Endothelial cell (in vitro differentiated cells): ENCODE measurements around the gene RAB3GAP1. TPM values are rescaled to one million over a fixed set of nuclear protein-coding genes. Genes with fewer than 3 reads are reported as not detected.

Experiments
- DNase-seq: peaks from one replicate; pipeline ENCODE4 v3.0.0; 2021; ENCODE audit warnings: low spot score
- H3K27ac Mint-ChIP-seq: one replicate; pipeline ENCODE4 v1.8.0; 2021; ENCODE audit warnings: mixed read lengths, inconsistent platforms; ENCODE audit not compliant: unreplicated experiment
- H3K27me3 Mint-ChIP-seq: one replicate; pipeline ENCODE4 v1.8.0; 2021; ENCODE audit warnings: mild to moderate bottlenecking, moderate library complexity, mixed read lengths, inconsistent platforms; ENCODE audit not compliant: unreplicated experiment
- H3K36me3 Mint-ChIP-seq: one replicate; pipeline ENCODE4 v1.8.0; 2021; ENCODE audit warnings: mild to moderate bottlenecking, low read depth, mixed read lengths, inconsistent platforms; ENCODE audit not compliant: unreplicated experiment
- H3K4me1 Mint-ChIP-seq: one replicate; pipeline ENCODE4 v1.8.0; 2021; ENCODE audit warnings: mild to moderate bottlenecking, mixed read lengths, inconsistent platforms; ENCODE audit not compliant: unreplicated experiment
- H3K4me3 Mint-ChIP-seq: one replicate; pipeline ENCODE4 v1.8.0; 2021; ENCODE audit warnings: mild to moderate bottlenecking, mixed read lengths, inconsistent platforms; ENCODE audit not compliant: unreplicated experiment
- H3K9me3 Mint-ChIP-seq: one replicate; pipeline ENCODE4 v1.8.0; 2021; ENCODE audit warnings: mixed read lengths, inconsistent platforms; ENCODE audit not compliant: unreplicated experiment
- CTCF ChIP-seq: fragments of 200-600 bp; sonication (generic); IDR thresholded peaks from one replicate; pipeline ENCODE4 v1.5.0; 2021; ENCODE audit warnings: antibody characterized with exemption; ENCODE audit not compliant: unreplicated experiment
- total RNA-seq: library from RNA; stranded (reverse); fragmentation: NEBNext Ultra II Directional; extraction: Animal tissue kit (Norgen Biotek cat#: 25700); gene quantifications from one replicate; pipeline ENCODE4 v1.2.1, GENCODE V29; 2021; ENCODE audit not compliant: unreplicated experiment

The RAB3GAP1 gene
- total RNA-seq, 1 donor from 2014 or later, result 28.0 TPM

GRCh38 chr2:135157856-135158255 lies 105.8 kb downstream of the RAB3GAP1 start:
- H3K4me3 Mint-ChIP-seq, result no peak overlapping the region
- no peaks in the 10 kb centered on the region for H3K9me3 Mint-ChIP-seq
- no peak for DNase-seq
- peaks cover 24% of the 10 kb centered on the region for H3K36me3 Mint-ChIP-seq
- no peak overlapping the region for H3K27ac Mint-ChIP-seq
- no peak for TF ChIP-seq CTCF
- H3K4me1 Mint-ChIP-seq, result no peaks in the 10 kb centered on the region
- H3K27me3 Mint-ChIP-seq, result no peaks in the 10 kb centered on the region

GRCh38 chr2:135159191-135159590 lies 107.1 kb downstream of the RAB3GAP1 start:
- H3K36me3 Mint-ChIP-seq, result peaks cover 20% of the 10 kb centered on the region
- no peak for DNase-seq
- no peak overlapping the region for H3K27ac Mint-ChIP-seq
- TF ChIP-seq CTCF, result no peak
- H3K4me1 Mint-ChIP-seq, result no peaks in the 10 kb centered on the region
- H3K9me3 Mint-ChIP-seq, result no peaks in the 10 kb centered on the region
- H3K4me3 Mint-ChIP-seq, result no peak overlapping the region
- no peaks in the 10 kb centered on the region for H3K27me3 Mint-ChIP-seq

- Mint-ChIP-seq H3K36me3 (peaks cover 16% of the 10 kb centered on the region), H3K4me3 (no peak overlapping the region), H3K4me1 (no peaks in the 10 kb centered on the region), H3K9me3 (no peaks in the 10 kb centered on the region), H3K27me3 (peaks cover 2% of the 10 kb centered on the region), H3K27ac (no peak overlapping the region)
- DNase-seq, result no peak
- TF ChIP-seq CTCF, result no peak
Measured at GRCh38 chr2:135162377-135162776, 110.3 kb downstream of the RAB3GAP1 start.

- H3K27ac Mint-ChIP-seq, result no peak overlapping the region
- DNase-seq, result no peak
- H3K4me3 Mint-ChIP-seq, result no peak overlapping the region
- no peaks in the 10 kb centered on the region for H3K9me3 Mint-ChIP-seq
- H3K4me1 Mint-ChIP-seq, result no peaks in the 10 kb centered on the region
- no peak for TF ChIP-seq CTCF
- peaks cover 18% of the 10 kb centered on the region for H3K36me3 Mint-ChIP-seq
- peaks cover 2% of the 10 kb centered on the region for H3K27me3 Mint-ChIP-seq
Measured at GRCh38 chr2:135162786-135163185, 110.7 kb downstream of the RAB3GAP1 start.

- peaks cover 18% of the 10 kb centered on the region for H3K36me3 Mint-ChIP-seq
- no peak for DNase-seq
- no peaks in the 10 kb centered on the region for H3K4me1 Mint-ChIP-seq
- peaks cover 2% of the 10 kb centered on the region for H3K27me3 Mint-ChIP-seq
- no peak overlapping the region for H3K27ac Mint-ChIP-seq
- H3K9me3 Mint-ChIP-seq, result no peaks in the 10 kb centered on the region
- TF ChIP-seq CTCF, result no peak
- no peak overlapping the region for H3K4me3 Mint-ChIP-seq
Measured at GRCh38 chr2:135163306-135163705, 111.2 kb downstream of the RAB3GAP1 start.
